Sciatic nerve (tissue), 2 donors: ENCODE data around the gene CCNL2. TPM values are rescaled to one million over a fixed set of nuclear protein-coding genes. Genes with fewer than 3 reads are reported as not detected.

Source experiments
- ATAC-seq: fragments of 200-7000 bp; cut with Tn5 transposase; one replicate; pipeline ENCODE4 v1.9.1; 2020; ENCODE audit warnings: mild to moderate bottlenecking, moderate library complexity
- DNase-seq: peaks from one replicate; pipeline ENCODE4 v3.0.0-alpha.2; 2020; ENCODE audit warnings: low spot score
- intact Hi-C: fragments of 100-400 bp; cut with DNase I; formaldehyde crosslinking; loops from one replicate; pipeline ENCODE4 v1.14.2; 2022
- microRNA-seq: library from miRNA; unstranded; fragments of <30 nt; microRNA quantifications from one replicate; pipeline ENCODE4 v1.2.0, GENCODE V29; 2020
- total RNA-seq: library from RNA; stranded (reverse); fragmentation: NEBNext Ultra II Directional; extraction: Animal tissue kit (Norgen Biotek cat#: 25700); gene quantifications from one replicate; pipeline ENCODE4 v1.2.1, GENCODE V29; 2021
- donor health status: DM: no; HTN: no; CAD: no.
- donor health status: DM: no; HTN: no; CAD: no.

CCNL2 gene
- total RNA-seq, 1 donor from 2014 or later = 207 TPM

- intact Hi-C loops = no loop called here
- ATAC-seq (no peak), DNase-seq (no peak)
Measured at GRCh38 chr1:1337793-1338147, 61.4 kb downstream of the CCNL2 start.

GRCh38 chr1:1336931-1337792 lies 62.0 kb downstream of the CCNL2 start:
- DNase-seq (no peak), ATAC-seq (no peak)
- intact Hi-C loops = no loop called here

GRCh38 chr1:1336446-1336845 lies 62.7 kb downstream of the CCNL2 start:
- intact Hi-C loops = no loop called here
- no peak for DNase-seq
- ATAC-seq = no peak

- intact Hi-C loops = no loop called here
- no peak for DNase-seq
- ATAC-seq = no peak
Measured at GRCh38 chr1:1335792-1336248, 63.3 kb downstream of the CCNL2 start.

Small RNA genes within 50 kb of the gene (microRNA-seq; reads per million reads assigned to microRNA genes)
- not detected for gene MIR6808

Other genes starting within 250 kb of the CCNL2 start
- gene TTLL10, start 225.5 kb downstream of the CCNL2 start, total RNA-seq = 0.71 TPM
- 0.58 TPM for gene TNFRSF18, start 192.7 kb downstream of the CCNL2 start, total RNA-seq
- gene TNFRSF4, start 185.2 kb downstream of the CCNL2 start, total RNA-seq = 2.5 TPM
- 94.9 TPM for gene SDF4, start 167.3 kb downstream of the CCNL2 start, total RNA-seq
- gene B3GALT6, start 167.1 kb downstream of the CCNL2 start, total RNA-seq = 10.9 TPM
- gene C1QTNF12, start 152.6 kb downstream of the CCNL2 start, total RNA-seq = 3.5 TPM
- 50.5 TPM for gene UBE2J2, start 125.5 kb downstream of the CCNL2 start, total RNA-seq
- 12.5 TPM for gene SCNN1D, start 118.9 kb downstream of the CCNL2 start, total RNA-seq
- gene ACAP3, start 91.4 kb downstream of the CCNL2 start, total RNA-seq = 74.7 TPM
- gene PUSL1, start 90.7 kb downstream of the CCNL2 start, total RNA-seq = 11.3 TPM
- 111 TPM for gene INTS11, start 74.7 kb downstream of the CCNL2 start, total RNA-seq
- 15.7 TPM for gene CPTP, start 74.5 kb downstream of the CCNL2 start, total RNA-seq
- gene TAS1R3, start 68.1 kb downstream of the CCNL2 start, total RNA-seq = 0.49 TPM
- gene DVL1, start 49.9 kb downstream of the CCNL2 start, total RNA-seq = 91.4 TPM
- gene MXRA8, start 40.8 kb downstream of the CCNL2 start, total RNA-seq = 262 TPM
- 58.9 TPM for gene AURKAIP1, start 24.1 kb downstream of the CCNL2 start, total RNA-seq
- gene MRPL20, start 8.0 kb upstream of the CCNL2 start, total RNA-seq = 75.6 TPM
- 11.2 TPM for gene ANKRD65, start 21.9 kb upstream of the CCNL2 start, total RNA-seq
- gene VWA1, start 36.4 kb upstream of the CCNL2 start, total RNA-seq = 175 TPM
- gene ATAD3C, start 50.4 kb upstream of the CCNL2 start, total RNA-seq = 2.4 TPM
- gene ATAD3B, start 72.4 kb upstream of the CCNL2 start, total RNA-seq = 28.6 TPM
- 19.4 TPM for gene ATAD3A, start 112.8 kb upstream of the CCNL2 start, total RNA-seq
- gene TMEM240, start 141.3 kb upstream of the CCNL2 start, total RNA-seq = 7.1 TPM
- gene SSU72, start 175.5 kb upstream of the CCNL2 start, total RNA-seq = 78.5 TPM
- gene FNDC10, start 200.8 kb upstream of the CCNL2 start, total RNA-seq = 2.4 TPM
- 68.4 TPM for gene MIB2, start 216.2 kb upstream of the CCNL2 start, total RNA-seq
- 5.4 TPM for gene MMP23B, start 232.8 kb upstream of the CCNL2 start, total RNA-seq